IMR-90 (cell line): ENCODE measurements around the gene PCDHGB6. TPM values are rescaled to one million over a fixed set of nuclear protein-coding genes. Genes with fewer than 3 reads are reported as not detected.

ENCODE experiments used
- ATAC-seq: fragments of 200-7000 bp; cut with Tn5 transposase; 2 replicates; pipeline ENCODE4 v1.9.1; 2020; ENCODE audit warnings: low read depth, mild to moderate bottlenecking, moderate library complexity
- BruUV-seq: library from RNA; stranded (reverse); fragments of 400-500 nt; replicated peaks from 2 replicates; lab custom pipeline; 2021; lab: Mats Ljungman, UMichigan
- CTCF ChIA-PET: fragments of 300-600 bp; formaldehyde crosslinking; extraction: SDS; loops from one replicate; lab custom pipeline; 2021; ENCODE audit warnings: antibody characterized with exemption; lab: Yijun Ruan, JAX
- POLR2A ChIA-PET: fragments of 300-600 bp; sonication (Branson Sonifier 250); formaldehyde crosslinking; loops from one replicate; lab custom pipeline; 2022; ENCODE audit warnings: antibody characterized with exemption; ENCODE audit not compliant: unreplicated experiment; lab: Charles Lee
- DNase-seq: peaks from one replicate; pipeline ENCODE4 v3.0.0; 2013
- H2AFZ ChIP-seq: replicated peaks from 2 replicates; pipeline ENCODE3; 2013; ENCODE audit warnings: low read length, mild to moderate bottlenecking; ENCODE audit not compliant: poor library complexity
- H2AK5ac ChIP-seq: 2 replicates; pipeline ENCODE4 v1.6.1; 2013; ENCODE audit warnings: low read depth, low read length, inconsistent platforms
- H2AK9ac ChIP-seq: replicated peaks from 2 replicates; pipeline ENCODE3; 2013; ENCODE audit warnings: mild to moderate bottlenecking, low read depth, low read length, moderate library complexity; ENCODE audit not compliant: poor library complexity
- H2BK120ac ChIP-seq: 2 replicates; pipeline ENCODE4 v1.6.1; 2013; ENCODE audit warnings: low read depth, low read length, inconsistent platforms
- H2BK15ac ChIP-seq: 3 replicates; pipeline ENCODE4 v1.6.1; 2013; ENCODE audit warnings: low read depth, low read length, inconsistent platforms
- H2BK20ac ChIP-seq: 2 replicates; pipeline ENCODE4 v1.6.1; 2013; ENCODE audit warnings: low read depth, mild to moderate bottlenecking, inconsistent platforms, low read length, moderate library complexity
- H2BK5ac ChIP-seq: 2 replicates; pipeline ENCODE4 v1.6.1; 2013; ENCODE audit warnings: mild to moderate bottlenecking, low read depth, low read length, inconsistent platforms; ENCODE audit not compliant: poor library complexity, severe bottlenecking
- H3K14ac ChIP-seq: replicated peaks from 2 replicates; pipeline ENCODE4 v1.6.1; 2013; ENCODE audit warnings: low read depth, low read length, inconsistent platforms
- H3K18ac ChIP-seq: 2 replicates; pipeline ENCODE4 v1.6.1; 2013; ENCODE audit warnings: low read depth, low read length, control low read depth
- H3K23ac ChIP-seq: 2 replicates; pipeline ENCODE4 v1.6.1; 2013; ENCODE audit warnings: low read depth, low read length, inconsistent platforms
- H3K27ac ChIP-seq: 2 replicates; pipeline ENCODE4 v1.5.1; 2013; ENCODE audit warnings: mild to moderate bottlenecking, control low read depth, low read length; ENCODE audit not compliant: insufficient read depth
- H3K27me3 ChIP-seq: 2 replicates; pipeline ENCODE4 v1.6.1; 2013; ENCODE audit warnings: low read length; ENCODE audit not compliant: control insufficient read depth, insufficient read depth
- H3K36me3 ChIP-seq: 2 replicates; pipeline ENCODE4 v1.6.1; 2013; ENCODE audit warnings: low read length, mixed read lengths; ENCODE audit not compliant: control insufficient read depth, insufficient read depth
- H3K4ac ChIP-seq: 2 replicates; pipeline ENCODE4 v1.6.1; 2013; ENCODE audit warnings: low read depth, low read length, inconsistent platforms
- H3K4me1 ChIP-seq: 2 replicates; pipeline ENCODE4 v1.6.1; 2013; ENCODE audit warnings: low read length, mixed read lengths; ENCODE audit not compliant: control insufficient read depth, insufficient read depth
- H3K4me2 ChIP-seq: 2 replicates; pipeline ENCODE4 v1.6.1; 2013; ENCODE audit warnings: low read depth, mild to moderate bottlenecking, control low read depth, low read length, moderate library complexity
- H3K4me3 ChIP-seq: 2 replicates; pipeline ENCODE4 v1.5.1; 2013; ENCODE audit warnings: low read depth, mild to moderate bottlenecking, control low read depth, low read length, moderate library complexity; ENCODE audit not compliant: insufficient read depth
- H3K56ac ChIP-seq: 2 replicates; pipeline ENCODE4 v1.6.1; 2013; ENCODE audit warnings: low read length, inconsistent platforms; ENCODE audit not compliant: insufficient read depth; ENCODE audit errors: extremely low read depth
- H3K79me1 ChIP-seq, 2 experiments: 2 replicates each; pipeline ENCODE4 v1.6.1; 2013; ENCODE audit warnings: low read length in 2 of 2, inconsistent platforms in 1 of 2, low read depth in 1 of 2
- H3K9ac ChIP-seq: 2 replicates; pipeline ENCODE4 v1.6.1; 2013; ENCODE audit warnings: low read depth, low read length, control low read depth
- H3K9me1 ChIP-seq: 2 replicates; pipeline ENCODE4 v1.6.1; 2013; ENCODE audit warnings: low read length, inconsistent platforms; ENCODE audit not compliant: insufficient read depth
- H3K9me3 ChIP-seq: 2 replicates; pipeline ENCODE4 v1.6.1; 2013; ENCODE audit warnings: low read length; ENCODE audit not compliant: control insufficient read depth, insufficient read depth
- H4K20me1 ChIP-seq: 2 replicates; pipeline ENCODE4 v1.6.1; 2013; ENCODE audit warnings: low read length, inconsistent platforms; ENCODE audit not compliant: insufficient read depth
- H4K5ac ChIP-seq: 2 replicates; pipeline ENCODE4 v1.6.1; 2013; ENCODE audit warnings: mild to moderate bottlenecking, low read depth, low read length, control low read depth
- H4K8ac ChIP-seq, 2 experiments: 2 replicates each; pipeline ENCODE4 v1.6.1; 2013; ENCODE audit warnings: low read depth in 2 of 2, low read length in 2 of 2, control low read depth in 1 of 2, inconsistent platforms in 1 of 2
- H4K91ac ChIP-seq: 2 replicates; pipeline ENCODE4 v1.6.1; 2013; ENCODE audit warnings: low read depth, low read length, inconsistent platforms; ENCODE audit not compliant: insufficient read depth
- BHLHE40 ChIP-seq: fragments of 150-350 bp; IDR thresholded peaks from 2 replicates; pipeline ENCODE4 v1.6.1; 2016; ENCODE audit warnings: mild to moderate bottlenecking, low read depth, low read length
- CEBPB ChIP-seq: IDR thresholded peaks from 2 replicates; pipeline ENCODE4 v1.6.1; 2012; ENCODE audit warnings: low read depth, low read length, improper control_type of control experiment
- CHD1 ChIP-seq: IDR thresholded peaks from 2 replicates; pipeline ENCODE4 v1.6.1; 2012; ENCODE audit warnings: low read depth, low read length, improper control_type of control experiment
- CTCF ChIP-seq: conservative IDR thresholded peaks from 2 replicates; pipeline ENCODE4 v1.5.1; 2012; ENCODE audit warnings: mild to moderate bottlenecking, low read depth, low read length, improper control_type of control experiment
- ELK1 ChIP-seq: fragments of 150-350 bp; IDR thresholded peaks from 2 replicates; pipeline ENCODE4 v1.6.1; 2016; ENCODE audit warnings: low read depth, mild to moderate bottlenecking, low read length, moderate library complexity, borderline replicate concordance
- FOS ChIP-seq: fragments of 150-350 bp; IDR thresholded peaks from 2 replicates; pipeline ENCODE4 v1.6.1; 2016; ENCODE audit warnings: low read depth, low read length
- MAFK ChIP-seq: IDR thresholded peaks from 2 replicates; pipeline ENCODE4 v1.6.1; 2012; ENCODE audit warnings: low read depth, low read length, improper control_type of control experiment
- MAZ ChIP-seq: IDR thresholded peaks from 2 replicates; pipeline ENCODE4 v1.6.1; 2012; ENCODE audit warnings: low read depth, mild to moderate bottlenecking, low read length, improper control_type of control experiment, moderate library complexity, borderline replicate concordance
- MXI1 ChIP-seq: IDR thresholded peaks from 2 replicates; pipeline ENCODE4 v1.6.1; 2012; ENCODE audit warnings: low read depth, mild to moderate bottlenecking, low read length, moderate library complexity, borderline replicate concordance
- NFE2L2 ChIP-seq: fragments of 150-350 bp; IDR thresholded peaks from 2 replicates; pipeline ENCODE4 v1.6.1; 2016; ENCODE audit warnings: low read depth, mild to moderate bottlenecking, low read length
- POLR2A ChIP-seq: IDR thresholded peaks from 2 replicates; pipeline ENCODE4 v1.6.1; 2012; ENCODE audit warnings: mild to moderate bottlenecking, low read depth, low read length
- RAD21 ChIP-seq: IDR thresholded peaks from 2 replicates; pipeline ENCODE4 v1.6.1; 2012; ENCODE audit warnings: low read length, improper control_type of control experiment
- RCOR1 ChIP-seq: IDR thresholded peaks from 2 replicates; pipeline ENCODE4 v1.6.1; 2012; ENCODE audit warnings: mild to moderate bottlenecking, low read length, improper control_type of control experiment; ENCODE audit not compliant: insufficient replicate concordance
- RFX5 ChIP-seq: IDR thresholded peaks from 2 replicates; pipeline ENCODE4 v1.8.0; 2012; ENCODE audit warnings: low read depth, mild to moderate bottlenecking, low read length, moderate library complexity
- SMC3 ChIP-seq: fragments of 150-350 bp; IDR thresholded peaks from 2 replicates; pipeline ENCODE4 v1.6.1; 2016; ENCODE audit warnings: low read depth, mild to moderate bottlenecking, antibody characterized with exemption, low read length, moderate library complexity
- USF2 ChIP-seq: fragments of 150-350 bp; IDR thresholded peaks from 2 replicates; pipeline ENCODE4 v1.6.1; 2017; ENCODE audit warnings: mild to moderate bottlenecking, antibody characterized with exemption, low read length, low read depth
- WGBS, 2 experiments: methylation state at CpG; one replicate each; pipeline versions ENCODE4 v1.1.5 to v1.1.7; 2013; ENCODE audit warnings: missing lambda C conversion rate in 2 of 2; ENCODE audit not compliant: insufficient read length in 1 of 2; ENCODE audit errors: extremely low coverage in 2 of 2; 5-methylcytosine and 5-hydroxymethylcytosine counted together
- dilution Hi-C: fragments of 300-500 bp; cut with HindIII; formaldehyde crosslinking; loops from one replicate; pipeline ENCODE4 v1.14.3; 2018; ENCODE audit warnings: low sequenced_read_pairs; ENCODE audit not compliant: unreplicated experiment
- in situ Hi-C: fragments of 300-500 bp; cut with MboI; formaldehyde crosslinking; loops from 3 replicates; pipeline ENCODE4 v1.14.3; 2019; ENCODE audit warnings: low sequenced_read_pairs, inconsistent platforms, mixed read lengths
- intact Hi-C: fragments of 100-400 bp; cut with micrococcal nuclease; formaldehyde crosslinking; loops from 2 replicates; pipeline ENCODE4 v1.10.0; 2022
- polyA plus RNA-seq, 3 experiments: library from polyadenylated mRNA; depleted of rRNA; stranded (reverse); fragments of >200 nt; gene quantifications; 2 replicates each; pipeline ENCODE4 v1.2.3, GENCODE V29; 2012; ENCODE audit warnings: low replicate concordance in 1 of 3
- total RNA-seq: library from RNA; depleted of rRNA; stranded (reverse); fragments of >200 nt; gene quantifications from 2 replicates; pipeline ENCODE4 v1.2.3, GENCODE V29; 2012

PCDHGB6 gene
- total and polyA plus RNA-seq, 2 of the 4 experiments (the other 2 are of a cell fraction) = 1.4 to 2.2 TPM

- Histone ChIP-seq H3K9ac (no peak overlapping the region), H3K4me2 (no peak overlapping the region; the same call in 1 of the 2 replicates), H2BK5ac (no peak overlapping the region), H2BK15ac (no peak overlapping the region), H2BK20ac (no peak overlapping the region), H3K36me3 (peaks cover 13% of the 10 kb centered on the region; the same call in 1 of the 2 replicates), H4K20me1 (no peaks in the 10 kb centered on the region), H3K4ac (no peak overlapping the region), H2AK9ac (no peak overlapping the region), H3K4me1 (no peaks in the 10 kb centered on the region), H3K79me1 (peaks cover 7 to 8% of the 10 kb centered on the region in 2 experiments; a peak in 2 of 4 replicates), H2AK5ac (no peak overlapping the region), H3K14ac (no peak overlapping the region), H3K27ac (no peak overlapping the region), H3K18ac (no peak overlapping the region), H3K4me3 (no peak overlapping the region), H3K9me3 (peaks cover 52% of the 10 kb centered on the region), H2AFZ (no peak overlapping the region), H3K9me1 (no peaks in the 10 kb centered on the region), H3K27me3 (no peaks in the 10 kb centered on the region), H3K56ac (no peak overlapping the region; the same call in 1 of the 2 replicates), H2BK120ac (no peak overlapping the region), H4K91ac (no peak overlapping the region), H4K5ac (no peak overlapping the region), H4K8ac (no peak overlapping the region), H3K23ac (no peak overlapping the region)
- in situ Hi-C loops = no loop called here
- dilution Hi-C loops = no loop called here
- no CpG with 5 or more reads among the region's 3 CpGs for WGBS, 2 experiments
- CTCF ChIA-PET = interaction anchor here (1.0 to 2.8 kb wide), 3 partner anchors 65 to 152 kb away, joined by 3 to 19 read pairs (median 3); no protein-coding TSS in a partner anchor
- no peak for ATAC-seq
- no TSS peak for BruUV-seq
- intact Hi-C loops = loop anchor here (5.0 kb wide), 1 partner anchor 84 kb away; no protein-coding TSS in a partner anchor
- TF ChIP-seq NFE2L2 (no peak), MAFK (no peak), MAZ (no peak), POLR2A (no peak), CTCF (no peak), SMC3 (no peak), ELK1 (no peak), BHLHE40 (no peak), USF2 (no peak), FOS (no peak), CHD1 (no peak), RCOR1 (no peak), RAD21 (no peak), CEBPB (no peak), MXI1 (no peak), RFX5 (no peak)
- POLR2A ChIA-PET = no interaction called here
- DNase-seq = no peak
Measured at GRCh38 chr5:141411575-141411974, 3.8 kb downstream of the PCDHGB6 start.
